NB4 (cell line): ENCODE measurements around the gene MCM8.

ENCODE experiments used
- CTCF ChIP-seq: IDR thresholded peaks from one replicate; pipeline ENCODE4 v1.5.1; 2012; ENCODE audit warnings: low read depth, low read length
- MAX ChIP-seq: IDR thresholded peaks from 2 replicates; pipeline ENCODE4 v1.6.1; 2011; ENCODE audit warnings: low read depth, low read length
- POLR2A ChIP-seq: IDR thresholded peaks from 2 replicates; pipeline ENCODE4 v1.6.1; 2011; ENCODE audit warnings: mild to moderate bottlenecking; ENCODE audit not compliant: insufficient read length; ENCODE audit errors: extremely low read depth

DNA sequence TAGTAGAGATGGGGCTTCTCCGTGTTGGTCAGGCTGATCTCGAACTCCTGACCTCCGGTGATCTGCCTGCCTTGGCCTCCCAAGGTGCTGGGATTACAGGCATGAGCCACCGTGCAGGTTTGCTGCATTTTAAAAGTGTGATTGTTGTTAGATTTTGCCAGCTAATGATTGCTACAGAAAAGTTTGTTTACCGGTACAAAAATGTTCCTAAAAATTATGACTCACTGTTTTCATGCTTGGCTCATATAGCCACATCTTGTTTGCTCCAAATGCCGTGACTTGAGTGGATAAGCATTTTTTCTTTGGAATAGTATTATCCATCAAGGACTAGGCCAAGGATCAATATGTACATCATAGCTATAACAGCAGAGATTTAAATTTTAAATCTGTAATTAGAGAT, 79.1 kb downstream of the MCM8 start:
- TF ChIP-seq CTCF (no peak), POLR2A (no peak), MAX (no peak)
